Thyroid gland (tissue), 4 donors: Measurements from ENCODE around the gene LRRC2.

Experiments used
- CTCF ChIP-seq, 6 experiments: fragments of 200-600 bp in 3 of 6; fragments of 450-650 bp in 3 of 6; sonication (generic) in 3 of 6; IDR thresholded peaks; one replicate each; pipeline ENCODE4 v1.5.1; 2016 to 2019; ENCODE audit warnings: antibody characterized with exemption in 6 of 6, mild to moderate bottlenecking in 2 of 6, inconsistent platforms in 1 of 6, moderate library complexity in 1 of 6
- POLR2A ChIP-seq, 2 donors: fragments of 450-650 bp; IDR thresholded peaks; one replicate each; pipeline ENCODE4 v1.6.1; 2017; ENCODE audit warnings: antibody characterized with exemption in 2 of 2, mild to moderate bottlenecking in 2 of 2, moderate library complexity in 1 of 2

GRCh38 chr3:46479696-46480095 is 86.4 kb downstream of the LRRC2 start:
- TF ChIP-seq POLR2A (IDR thresholded peaks at IDR 0.05) (no peak), CTCF (IDR thresholded peaks at IDR 0.05) (no peak)
